HG02840 (cell line): ENCODE measurements around the gene HPGDS.
A peak's percentile ranks its signal among the peaks of the same experiment; 100 is the strongest.
"Not testable (repeated sequence)": the region's sequence is repeated elsewhere in the genome, so short reads cannot be mapped to it uniquely, and the experiment has no call there.

Source experiments
- ATAC-seq: cut with Tn5 transposase; IDR thresholded peaks from one replicate; pipeline ENCODE4 v1.9.1; 2021; ENCODE audit warnings: mild to moderate bottlenecking, moderate library complexity, moderate number of reproducible peaks; ENCODE audit not compliant: unreplicated experiment, low FRiP score

The HPGDS gene

GRCh38 chr4:94358101-94358500 lies 15.5 kb upstream of the HPGDS start:
- no peak for ATAC-seq

GRCh38 chr4:94357624-94358023 lies 15.0 kb upstream of the HPGDS start:
- no peak for ATAC-seq

DNA sequence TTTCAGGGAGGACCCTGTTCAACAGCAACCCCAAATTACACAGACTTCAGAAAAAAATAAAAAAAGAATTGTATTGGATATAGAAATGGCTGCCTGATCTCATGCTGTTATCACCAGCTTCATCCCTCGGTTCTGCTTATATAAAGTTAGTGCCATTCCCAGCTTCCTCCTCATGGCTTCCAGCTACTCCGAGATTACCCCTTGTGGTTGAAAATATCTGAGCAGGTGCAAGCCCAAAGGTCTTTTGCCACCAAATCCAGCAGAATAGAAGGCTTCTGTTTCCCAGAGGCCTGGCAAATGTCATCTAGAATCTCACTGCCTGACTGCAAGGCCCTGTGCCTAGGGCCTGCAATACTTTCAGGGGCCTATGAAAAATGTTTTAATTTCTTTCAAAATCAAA lies 13.8 kb upstream of the HPGDS start:
- no peak for ATAC-seq

GRCh38 chr4:94354474-94354896 lies 11.8 kb upstream of the HPGDS start:
- no peak for ATAC-seq

GRCh38 chr4:94352996-94353395 lies 10.4 kb upstream of the HPGDS start:
- no peak for ATAC-seq

GRCh38 chr4:94352163-94352562 lies 9.5 kb upstream of the HPGDS start:
- ATAC-seq: no peak

GRCh38 chr4:94351319-94351718 lies 8.7 kb upstream of the HPGDS start:
- ATAC-seq: no peak

GRCh38 chr4:94350095-94350494 lies 7.5 kb upstream of the HPGDS start:
- no peak for ATAC-seq

- no peak for ATAC-seq
Measured at GRCh38 chr4:94349193-94349592, 6.6 kb upstream of the HPGDS start.

GRCh38 chr4:94348666-94349065 lies 6.0 kb upstream of the HPGDS start:
- no peak for ATAC-seq

GRCh38 chr4:94346541-94346940 lies 3.9 kb upstream of the HPGDS start:
- no peak for ATAC-seq

GRCh38 chr4:94345969-94346368 lies 3.3 kb upstream of the HPGDS start:
- ATAC-seq: no peak

DNA sequence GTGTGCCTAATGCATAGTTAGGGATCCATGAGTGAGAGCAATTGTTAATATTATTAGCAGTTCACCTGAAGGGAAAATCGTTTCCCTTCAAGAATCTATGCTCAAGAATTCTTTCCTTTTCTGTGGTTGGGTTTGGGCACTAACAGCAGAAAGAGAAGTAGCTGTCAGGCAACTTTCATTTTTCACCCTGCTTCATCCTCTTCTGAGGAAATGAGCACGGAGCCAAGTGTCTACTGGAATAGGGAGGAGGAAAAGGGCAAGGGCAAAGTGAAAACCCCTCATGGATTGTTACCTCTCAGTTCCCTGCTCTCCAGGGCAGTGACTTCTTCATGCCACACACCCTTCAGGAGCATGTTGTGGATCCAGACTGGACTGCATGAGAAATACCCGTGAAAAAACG lies 2.6 kb upstream of the HPGDS start:
- ATAC-seq: no peak

GRCh38 chr4:94344457-94344856 lies 1.8 kb upstream of the HPGDS start:
- no peak for ATAC-seq

DNA sequence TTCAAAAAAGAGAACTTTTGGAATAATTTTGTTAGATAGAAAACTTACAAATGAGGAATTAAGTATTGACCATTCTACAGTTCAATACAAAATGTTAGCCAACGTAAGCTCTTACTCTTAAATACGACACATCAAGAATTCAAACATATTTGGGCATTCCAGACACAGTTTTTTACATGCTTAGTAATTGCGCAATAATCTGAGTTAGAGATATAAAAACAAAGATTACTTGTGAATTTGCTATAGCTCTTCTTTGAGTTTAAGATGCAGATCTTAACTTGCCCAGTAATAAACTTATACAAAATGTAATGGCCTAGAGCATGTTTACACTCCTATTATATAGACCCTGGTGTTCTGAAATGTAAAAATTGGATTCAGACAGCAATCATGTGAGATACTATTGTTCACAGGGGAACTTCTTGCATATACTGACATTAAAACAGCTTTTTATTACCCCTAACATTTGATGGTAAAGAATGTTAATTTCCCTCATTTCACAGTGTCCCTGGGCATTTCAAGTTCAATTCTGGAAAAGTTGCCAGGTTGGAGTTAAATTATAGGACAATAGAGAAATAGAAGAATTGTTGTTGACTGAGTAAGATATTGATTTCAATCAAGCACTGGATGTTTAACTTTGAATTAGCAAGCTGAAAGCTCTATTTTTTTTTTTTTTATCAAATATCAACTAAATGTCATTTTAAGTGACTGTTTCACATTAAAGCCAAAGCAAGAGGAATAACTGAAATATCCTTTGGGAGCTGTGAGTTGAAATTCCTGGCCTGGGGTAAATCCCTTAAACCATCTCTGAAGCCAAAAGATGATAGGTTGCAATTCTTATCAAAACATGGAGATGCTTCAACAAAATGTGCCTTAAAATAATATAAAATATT lies 910 bp downstream of the HPGDS start:
- no peak for ATAC-seq

DNA sequence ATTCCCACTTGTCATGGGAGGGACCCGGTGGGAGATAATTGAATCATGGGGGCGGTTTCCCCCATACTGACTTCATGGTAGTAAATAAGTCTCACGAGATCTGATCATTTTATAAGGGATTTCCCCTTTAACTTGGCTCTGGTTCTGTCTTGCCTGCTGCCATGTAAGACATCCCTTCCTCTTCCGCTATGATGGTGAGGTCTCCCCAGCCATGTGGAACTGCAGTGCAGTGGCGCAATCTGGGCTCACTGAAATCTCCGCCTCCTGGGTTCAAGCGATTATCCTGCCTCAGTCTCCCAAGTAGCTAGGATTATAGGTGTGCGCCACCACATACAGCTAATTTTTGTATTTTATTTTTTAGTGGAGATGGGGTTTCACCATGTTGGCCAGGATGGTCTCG lies 2.9 kb downstream of the HPGDS start:
- ATAC-seq: no peak

- ATAC-seq: peak; percentile 88
Measured at GRCh38 chr4:94338681-94339351, 3.8 kb downstream of the HPGDS start.

DNA sequence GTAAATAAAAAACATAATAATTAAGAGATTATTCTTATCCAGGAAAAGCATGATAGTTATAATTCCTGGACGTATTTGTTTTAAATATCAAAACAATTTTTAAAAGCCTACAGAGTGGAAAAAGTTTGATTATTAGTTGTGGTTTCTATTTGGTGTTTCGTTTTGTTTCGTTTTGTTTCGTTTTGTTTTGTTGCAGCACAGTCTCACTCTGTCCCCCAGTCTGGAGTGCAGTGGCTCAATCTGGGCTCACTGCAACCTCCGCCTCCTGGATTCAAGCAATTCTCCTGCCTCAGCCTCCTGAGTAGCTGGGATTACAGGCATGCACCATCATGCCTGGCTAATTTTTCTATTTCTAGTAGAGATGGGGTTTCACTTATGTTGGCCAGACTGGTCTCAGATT lies 5.8 kb downstream of the HPGDS start:
- not testable (repeated sequence) for ATAC-seq

- ATAC-seq: no peak
Measured at GRCh38 chr4:94336303-94336702, 6.3 kb downstream of the HPGDS start.

DNA sequence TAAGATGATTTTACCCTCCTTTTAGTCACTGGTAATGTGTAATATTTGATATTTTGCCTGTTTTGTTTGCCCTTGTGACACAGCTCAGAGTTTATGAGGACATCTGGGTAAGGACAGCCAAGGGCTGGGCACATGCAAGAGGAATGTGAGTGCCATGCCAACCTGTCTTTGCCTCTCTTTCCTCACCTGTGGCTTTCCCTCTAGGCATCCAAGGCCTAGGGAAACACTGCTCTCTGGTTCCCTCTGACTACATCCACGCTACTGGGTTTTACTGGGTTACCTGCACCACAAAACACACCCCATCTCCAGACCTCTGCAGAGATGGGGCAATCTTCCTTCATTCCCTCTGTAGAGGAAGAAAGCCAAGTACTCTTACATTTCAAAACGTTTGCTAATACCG lies 7.7 kb downstream of the HPGDS start:
- no peak for ATAC-seq

- ATAC-seq: no peak
Measured at GRCh38 chr4:94334476-94334875, 8.2 kb downstream of the HPGDS start.

GRCh38 chr4:94333866-94334265 lies 8.8 kb downstream of the HPGDS start:
- ATAC-seq: no peak
